ENCODE results near the gene VOPP1.
"Not testable (repeated sequence)": the region's sequence is repeated elsewhere in the genome, so short reads cannot be mapped to it uniquely, and the experiment has no call there.

Gene VOPP1

GRCh38 chr7:55572378-55573233, at the start of gene VOPP1:
Gene VOPP1 (minus strand): TSS chr7:55572502. CDS start chr7:55572324, 178 bp downstream.
- DNase-seq (ENCODE audit: low read depth) = no peak

- DNase-seq (ENCODE audit: low read depth) = no peak
These were observed 46.6 kb upstream of the VOPP1 start for GRCh38 chr7:55618913-55619312.

- not testable (repeated sequence) for DNase-seq (ENCODE audit: low read depth)
These were observed 42.2 kb upstream of the VOPP1 start for GRCh38 chr7:55614365-55615064.

- DNase-seq (ENCODE audit: low read depth) = not testable (repeated sequence)
These were observed 37.4 kb upstream of the VOPP1 start for GRCh38 chr7:55609726-55610125.

GRCh38 chr7:55605661-55606060, 33.4 kb upstream of the VOPP1 start:
- not testable (repeated sequence) for DNase-seq (ENCODE audit: low read depth)

- DNase-seq (ENCODE audit: low read depth) = not testable (repeated sequence)
These were observed 25.7 kb upstream of the VOPP1 start for GRCh38 chr7:55597944-55598499.

GRCh38 chr7:55597214-55597739, 25.0 kb upstream of the VOPP1 start:
- DNase-seq (ENCODE audit: low read depth) = not testable (repeated sequence)

GRCh38 chr7:55595511-55595910, 23.2 kb upstream of the VOPP1 start:
- no peak for DNase-seq (ENCODE audit: low read depth)

GRCh38 chr7:55594870-55595269, 22.6 kb upstream of the VOPP1 start:
- DNase-seq (ENCODE audit: low read depth) = no peak

- no peak for DNase-seq (ENCODE audit: low read depth)
These were observed 22.1 kb upstream of the VOPP1 start for GRCh38 chr7:55594414-55594813.

GRCh38 chr7:55593515-55594318, 21.4 kb upstream of the VOPP1 start:
- no peak for DNase-seq (ENCODE audit: low read depth)

GRCh38 chr7:55593172-55593514, 20.8 kb upstream of the VOPP1 start:
- no peak for DNase-seq (ENCODE audit: low read depth)

- no peak for DNase-seq (ENCODE audit: low read depth)
These were observed 20.2 kb upstream of the VOPP1 start for GRCh38 chr7:55592492-55592891.

GRCh38 chr7:55591282-55591931, 19.1 kb upstream of the VOPP1 start:
- no peak for DNase-seq (ENCODE audit: low read depth)

- no peak for DNase-seq (ENCODE audit: low read depth)
These were observed 18.4 kb upstream of the VOPP1 start for GRCh38 chr7:55590517-55591281.

- DNase-seq (ENCODE audit: low read depth) = no peak
These were observed 17.6 kb upstream of the VOPP1 start for GRCh38 chr7:55589905-55590304.

- no peak for DNase-seq (ENCODE audit: low read depth)
These were observed 16.8 kb upstream of the VOPP1 start for GRCh38 chr7:55588976-55589604.

GRCh38 chr7:55588379-55588699, 16.0 kb upstream of the VOPP1 start:
- DNase-seq (ENCODE audit: low read depth) = no peak

- DNase-seq (ENCODE audit: low read depth) = no peak
These were observed 15.5 kb upstream of the VOPP1 start for GRCh38 chr7:55587687-55588378.

- DNase-seq (ENCODE audit: low read depth) = not testable (repeated sequence)
These were observed 10.4 kb upstream of the VOPP1 start for GRCh38 chr7:55582656-55583055.
